SK-N-SH treated with all-trans-retinoic acid at 6 μM for 48 hours (cell line): ENCODE measurements around the gene MTUS2.

ENCODE experiments used
- GLIS3 ChIP-seq: fragments of 250-450 bp; sonication (Bioruptor Pico); IDR thresholded peaks from 2 replicates; pipeline ENCODE4 v1.5.0; 2020; ENCODE audit warnings: mild to moderate bottlenecking, moderate library complexity
- PATZ1 ChIP-seq: fragments of 250-450 bp; sonication (Bioruptor Pico); IDR thresholded peaks from 2 replicates; pipeline ENCODE4 v1.8.0; 2020; ENCODE audit warnings: mild to moderate bottlenecking, moderate library complexity, borderline replicate concordance
- PPARA ChIP-seq: fragments of 250-450 bp; sonication (Bioruptor Pico); IDR thresholded peaks from 2 replicates; pipeline ENCODE4 v1.5.0; 2020; ENCODE audit warnings: mild to moderate bottlenecking, borderline replicate concordance
- TOX ChIP-seq: fragments of 250-450 bp; sonication (Bioruptor Pico); IDR thresholded peaks from 2 replicates; pipeline ENCODE4 v1.8.0; 2021; ENCODE audit warnings: mild to moderate bottlenecking, moderate library complexity, borderline replicate concordance
- ZFP3 ChIP-seq: fragments of 250-450 bp; sonication (Bioruptor Pico); IDR thresholded peaks from 2 replicates; pipeline ENCODE4 v1.5.0; 2020; ENCODE audit warnings: mild to moderate bottlenecking, moderate library complexity
- ZNF565 ChIP-seq: fragments of 450-650 bp; formaldehyde crosslinking; conservative IDR thresholded peaks from 2 replicates; pipeline ENCODE4 v1.5.0; 2020; ENCODE audit warnings: low read depth, mild to moderate bottlenecking, moderate library complexity

GRCh38 chr13:29516012-29516411, 695.9 kb downstream of the MTUS2 start:
- TF ChIP-seq PATZ1 (CRISPR knock-in tag) (no peak), ZNF565 (no peak), GLIS3 (no peak), PPARA (CRISPR knock-in tag) (no peak), ZFP3 (CRISPR knock-in tag) (no peak), TOX (CRISPR knock-in tag) (no peak)
